Neural cell (in vitro differentiated cells): Measurements from ENCODE around the gene CCDC9B. TPM values are rescaled to one million over a fixed set of nuclear protein-coding genes. Genes with fewer than 3 reads are reported as not detected.

Experiments used
- H2AFZ ChIP-seq: fragments of 200-600, 300-800 bp; sonication (generic), shearing (Covaris generic); 2 replicates; pipeline ENCODE4 v1.6.0; 2014; ENCODE audit warnings: low read depth, mild to moderate bottlenecking, antibody characterized with exemption, low read length, moderate library complexity
- H3F3A ChIP-seq: fragments of 200-600 bp; shearing (Covaris generic); 2 replicates; pipeline ENCODE4 v1.6.1; 2016; ENCODE audit warnings: mild to moderate bottlenecking, moderate library complexity, mixed read lengths, antibody characterized with exemption, low read length; ENCODE audit not compliant: insufficient read depth, poor library complexity, severe bottlenecking
- H3K27ac ChIP-seq: fragments of 200-600, 300-800 bp; sonication (generic), shearing (Covaris generic); 2 replicates; pipeline ENCODE4 v1.5.1; 2014; ENCODE audit warnings: mild to moderate bottlenecking, low read length, moderate library complexity
- H3K27me3 ChIP-seq: fragments of 300-800, 200-600 bp; sonication (generic), shearing (Covaris generic); 2 replicates; pipeline ENCODE4 v1.6.0; 2014; ENCODE audit warnings: mild to moderate bottlenecking, low read depth, low read length, moderate library complexity; ENCODE audit not compliant: insufficient read depth
- H3K36me3 ChIP-seq: fragments of 300-800, 200-600 bp; sonication (generic), shearing (Covaris generic); 2 replicates; pipeline ENCODE4 v1.5.1; 2014; ENCODE audit warnings: mild to moderate bottlenecking, antibody characterized with exemption, low read length, moderate library complexity; ENCODE audit not compliant: insufficient read depth
- H3K4me2 ChIP-seq: fragments of 300-800, 200-600 bp; sonication (generic), shearing (Covaris generic); 2 replicates; pipeline ENCODE4 v1.6.0; 2014; ENCODE audit warnings: mild to moderate bottlenecking, low read length
- H3K4me3 ChIP-seq: fragments of 300-800, 200-600 bp; sonication (generic), shearing (Covaris generic); 2 replicates; pipeline ENCODE4 v1.5.1; 2014; ENCODE audit warnings: mild to moderate bottlenecking, low read length, moderate library complexity
- H3K79me2 ChIP-seq: fragments of 200-600 bp; shearing (Covaris generic); replicated peaks from 2 replicates; pipeline ENCODE4 v1.6.0; 2014; ENCODE audit warnings: mild to moderate bottlenecking, low read length, moderate library complexity; ENCODE audit not compliant: insufficient read depth
- H3K9ac ChIP-seq: fragments of 300-800, 200-600 bp; sonication (generic), shearing (Covaris generic); 2 replicates; pipeline ENCODE4 v1.6.1; 2016; ENCODE audit warnings: mild to moderate bottlenecking, low read length, mixed read lengths
- H3K9me2 ChIP-seq: fragments of 200-600 bp; shearing (Covaris generic); 2 replicates; pipeline ENCODE4 v1.6.1; 2016; ENCODE audit warnings: mild to moderate bottlenecking, low read length, mixed read lengths; ENCODE audit not compliant: insufficient read depth
- H3K9me3 ChIP-seq: fragments of 200-600, 300-800 bp; sonication (generic), shearing (Covaris generic); 2 replicates; pipeline ENCODE4 v1.6.1; 2016; ENCODE audit warnings: mild to moderate bottlenecking, mixed run types, low read length, moderate library complexity, mixed read lengths
- H4K20me1 ChIP-seq: fragments of 200-600 bp; shearing (Covaris generic); 2 replicates; pipeline ENCODE4 v1.6.1; 2016; ENCODE audit warnings: mild to moderate bottlenecking, mixed run types; ENCODE audit not compliant: insufficient read depth
- EP300 ChIP-seq: fragments of 450-650 bp; conservative IDR thresholded peaks from 2 replicates; pipeline ENCODE4 v1.6.1; 2014; ENCODE audit warnings: antibody characterized with exemption, mild to moderate bottlenecking, moderate library complexity; ENCODE audit not compliant: poor library complexity, severe bottlenecking
- EZH2 ChIP-seq: fragments of 200-600, 300-800 bp; shearing (Covaris generic), sonication (generic); IDR thresholded peaks from 2 replicates; pipeline ENCODE4 v1.6.1; 2014; ENCODE audit warnings: antibody characterized with exemption, low read length, borderline replicate concordance, mild to moderate bottlenecking; ENCODE audit not compliant: insufficient read depth, poor library complexity, severe bottlenecking
- MXI1 ChIP-seq: fragments of 450-650 bp; conservative IDR thresholded peaks from 2 replicates; pipeline ENCODE4 v1.6.1; 2014; ENCODE audit warnings: antibody characterized with exemption, mild to moderate bottlenecking; ENCODE audit not compliant: poor library complexity, severe bottlenecking
- POLR2AphosphoS5 ChIP-seq: IDR thresholded peaks from 2 replicates; pipeline ENCODE4 v1.6.1; 2012
- RAD21 ChIP-seq: fragments of 450-650 bp; conservative IDR thresholded peaks from 2 replicates; pipeline ENCODE4 v1.6.1; 2014; ENCODE audit warnings: antibody characterized with exemption, mild to moderate bottlenecking, moderate library complexity
- SMC3 ChIP-seq: fragments of 450-650 bp; conservative IDR thresholded peaks from 2 replicates; pipeline ENCODE4 v1.6.1; 2014; ENCODE audit warnings: antibody characterized with exemption, mild to moderate bottlenecking, moderate library complexity; ENCODE audit not compliant: poor library complexity
- TAF1 ChIP-seq: IDR thresholded peaks from 2 replicates; pipeline ENCODE4 v1.6.1; 2012; ENCODE audit warnings: low read depth
- polyA plus RNA-seq: library from polyadenylated mRNA; depleted of rRNA; stranded (reverse); fragments of >200 nt; gene quantifications from 2 replicates; pipeline ENCODE4 v1.2.3, GENCODE V29; 2014
- TF ChIP-seq, protein P1 (sequence below): IDR thresholded peaks from 2 replicates; pipeline ENCODE4 v1.6.1; 2012; ENCODE audit warnings: borderline replicate concordance
- TF ChIP-seq, protein P2 (sequence below): fragments of 450-650 bp; IDR thresholded peaks from 2 replicates; pipeline ENCODE4 v1.5.1; 2014; ENCODE audit warnings: antibody characterized with exemption, mild to moderate bottlenecking, moderate library complexity; ENCODE audit not compliant: poor library complexity, severe bottlenecking

The CCDC9B gene
- polyA plus RNA-seq, 1 donor from 2014 or later: not detected

DNA sequence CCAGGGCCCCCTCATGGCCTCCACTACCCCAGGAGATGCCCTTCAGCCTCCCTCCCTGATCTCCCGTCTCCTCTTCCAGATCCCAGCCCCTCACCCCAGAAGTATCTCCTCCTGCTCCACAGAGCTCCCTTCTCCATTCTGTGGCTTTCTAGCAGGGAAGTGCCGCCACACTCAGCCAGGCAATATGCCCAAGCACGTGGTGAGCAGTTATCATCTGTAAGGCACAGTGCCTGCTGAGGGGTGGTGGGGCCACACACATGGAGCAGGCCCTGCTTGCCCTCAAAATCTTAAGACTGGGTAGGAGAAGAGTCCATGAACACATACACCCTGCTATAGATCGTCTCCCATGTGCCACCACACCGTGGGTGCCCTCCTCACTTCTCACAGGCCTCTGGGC, 7.7 kb upstream of the CCDC9B start:
- H3K4me3 ChIP-seq: no peak overlapping the region
- H3K27ac ChIP-seq: no peak overlapping the region
- H3F3A ChIP-seq: no peaks in the 10 kb centered on the region
- no peaks in the 10 kb centered on the region for H3K9me2 ChIP-seq
- TF ChIP-seq EZH2 (no peak), POLR2AphosphoS5 (no peak), MXI1 (no peak), TAF1 (no peak), RAD21 (no peak), SMC3 (no peak), EP300 (no peak)
- TF ChIP-seq, protein P1, sequence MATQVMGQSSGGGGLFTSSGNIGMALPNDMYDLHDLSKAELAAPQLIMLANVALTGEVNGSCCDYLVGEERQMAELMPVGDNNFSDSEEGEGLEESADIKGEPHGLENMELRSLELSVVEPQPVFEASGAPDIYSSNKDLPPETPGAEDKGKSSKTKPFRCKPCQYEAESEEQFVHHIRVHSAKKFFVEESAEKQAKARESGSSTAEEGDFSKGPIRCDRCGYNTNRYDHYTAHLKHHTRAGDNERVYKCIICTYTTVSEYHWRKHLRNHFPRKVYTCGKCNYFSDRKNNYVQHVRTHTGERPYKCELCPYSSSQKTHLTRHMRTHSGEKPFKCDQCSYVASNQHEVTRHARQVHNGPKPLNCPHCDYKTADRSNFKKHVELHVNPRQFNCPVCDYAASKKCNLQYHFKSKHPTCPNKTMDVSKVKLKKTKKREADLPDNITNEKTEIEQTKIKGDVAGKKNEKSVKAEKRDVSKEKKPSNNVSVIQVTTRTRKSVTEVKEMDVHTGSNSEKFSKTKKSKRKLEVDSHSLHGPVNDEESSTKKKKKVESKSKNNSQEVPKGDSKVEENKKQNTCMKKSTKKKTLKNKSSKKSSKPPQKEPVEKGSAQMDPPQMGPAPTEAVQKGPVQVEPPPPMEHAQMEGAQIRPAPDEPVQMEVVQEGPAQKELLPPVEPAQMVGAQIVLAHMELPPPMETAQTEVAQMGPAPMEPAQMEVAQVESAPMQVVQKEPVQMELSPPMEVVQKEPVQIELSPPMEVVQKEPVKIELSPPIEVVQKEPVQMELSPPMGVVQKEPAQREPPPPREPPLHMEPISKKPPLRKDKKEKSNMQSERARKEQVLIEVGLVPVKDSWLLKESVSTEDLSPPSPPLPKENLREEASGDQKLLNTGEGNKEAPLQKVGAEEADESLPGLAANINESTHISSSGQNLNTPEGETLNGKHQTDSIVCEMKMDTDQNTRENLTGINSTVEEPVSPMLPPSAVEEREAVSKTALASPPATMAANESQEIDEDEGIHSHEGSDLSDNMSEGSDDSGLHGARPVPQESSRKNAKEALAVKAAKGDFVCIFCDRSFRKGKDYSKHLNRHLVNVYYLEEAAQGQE: no peak
- TF ChIP-seq, protein P2, sequence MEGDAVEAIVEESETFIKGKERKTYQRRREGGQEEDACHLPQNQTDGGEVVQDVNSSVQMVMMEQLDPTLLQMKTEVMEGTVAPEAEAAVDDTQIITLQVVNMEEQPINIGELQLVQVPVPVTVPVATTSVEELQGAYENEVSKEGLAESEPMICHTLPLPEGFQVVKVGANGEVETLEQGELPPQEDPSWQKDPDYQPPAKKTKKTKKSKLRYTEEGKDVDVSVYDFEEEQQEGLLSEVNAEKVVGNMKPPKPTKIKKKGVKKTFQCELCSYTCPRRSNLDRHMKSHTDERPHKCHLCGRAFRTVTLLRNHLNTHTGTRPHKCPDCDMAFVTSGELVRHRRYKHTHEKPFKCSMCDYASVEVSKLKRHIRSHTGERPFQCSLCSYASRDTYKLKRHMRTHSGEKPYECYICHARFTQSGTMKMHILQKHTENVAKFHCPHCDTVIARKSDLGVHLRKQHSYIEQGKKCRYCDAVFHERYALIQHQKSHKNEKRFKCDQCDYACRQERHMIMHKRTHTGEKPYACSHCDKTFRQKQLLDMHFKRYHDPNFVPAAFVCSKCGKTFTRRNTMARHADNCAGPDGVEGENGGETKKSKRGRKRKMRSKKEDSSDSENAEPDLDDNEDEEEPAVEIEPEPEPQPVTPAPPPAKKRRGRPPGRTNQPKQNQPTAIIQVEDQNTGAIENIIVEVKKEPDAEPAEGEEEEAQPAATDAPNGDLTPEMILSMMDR: no peak
- no peak overlapping the region for H3K9ac ChIP-seq
- H3K9me3 ChIP-seq: no peaks in the 10 kb centered on the region
- H3K27me3 ChIP-seq: no peaks in the 10 kb centered on the region
- no peak overlapping the region for H3K4me2 ChIP-seq
- H3K79me2 ChIP-seq: no peaks in the 10 kb centered on the region
- H3K36me3 ChIP-seq: no peaks in the 10 kb centered on the region
- H4K20me1 ChIP-seq: no peaks in the 10 kb centered on the region
- H2AFZ ChIP-seq: no peak overlapping the region

DNA sequence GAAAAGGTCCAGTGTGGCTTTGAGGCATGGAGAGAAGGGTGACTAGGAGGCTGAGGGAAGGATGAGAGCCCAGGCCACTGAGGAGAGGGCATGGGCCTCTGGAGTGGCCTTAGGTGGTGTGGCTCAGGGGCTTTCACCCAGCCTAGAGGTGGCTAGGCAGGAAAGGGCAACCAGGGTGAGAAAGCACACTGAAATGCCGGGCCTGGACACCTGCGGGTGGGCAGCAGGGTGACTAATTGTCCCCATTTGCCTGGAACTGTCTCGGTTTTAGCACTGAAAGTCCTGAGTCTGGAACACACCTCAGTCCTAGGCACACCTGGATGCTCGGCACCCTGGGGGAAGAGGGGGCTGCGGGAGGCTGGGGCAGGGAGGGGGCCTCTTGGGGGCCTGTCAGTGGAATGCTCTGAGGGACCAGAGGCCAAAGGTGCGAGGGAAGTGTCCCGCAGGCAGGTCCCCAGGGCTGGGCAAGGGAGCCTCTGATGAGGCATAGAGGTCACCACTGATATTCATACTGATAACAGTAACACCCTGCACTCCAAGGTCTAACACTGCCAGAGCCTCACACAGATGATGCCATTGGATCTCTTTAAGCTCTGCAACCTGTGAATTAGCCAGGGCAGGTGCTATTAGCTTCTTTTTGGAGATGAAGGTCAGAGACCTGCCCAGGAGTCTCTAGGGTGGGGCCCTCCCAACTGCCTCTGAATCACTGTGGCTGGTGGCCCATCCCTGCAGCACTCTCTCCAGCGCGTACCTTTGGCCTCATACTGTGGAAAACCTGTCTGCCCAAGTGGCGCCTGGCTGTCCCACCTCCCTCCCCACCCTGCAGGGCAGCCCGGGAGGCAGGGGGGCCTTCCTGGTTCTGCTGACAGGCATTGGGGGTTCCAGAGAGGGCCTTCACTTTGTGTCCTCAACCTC, 7.1 kb upstream of the CCDC9B start:
- Histone ChIP-seq H2AFZ (no peak overlapping the region), H3K9me3 (no peaks in the 10 kb centered on the region), H3F3A (no peaks in the 10 kb centered on the region), H3K9ac (no peak overlapping the region), H3K9me2 (no peaks in the 10 kb centered on the region), H3K79me2 (no peaks in the 10 kb centered on the region), H3K27me3 (no peaks in the 10 kb centered on the region), H3K4me2 (no peak overlapping the region), H3K36me3 (no peaks in the 10 kb centered on the region), H3K4me3 (no peak overlapping the region), H3K27ac (no peak overlapping the region), H4K20me1 (no peaks in the 10 kb centered on the region)
- TF ChIP-seq MXI1 (no peak), EZH2 (no peak), SMC3 (no peak), RAD21 (no peak)
- TF ChIP-seq, protein P2: no peak
